Activated CD4-positive, alpha-beta T cell treated with anti-CD3 and anti-CD28 coated beads, Interleukin-2, amount 50 U/mL, for 4 hours (primary cell): ENCODE results near the gene NCK1.

Source experiments
- DNase-seq, 2 experiments: peaks; one replicate each; pipeline ENCODE4 v3.0.0-alpha.2; 2020

NCK1 gene

DNA sequence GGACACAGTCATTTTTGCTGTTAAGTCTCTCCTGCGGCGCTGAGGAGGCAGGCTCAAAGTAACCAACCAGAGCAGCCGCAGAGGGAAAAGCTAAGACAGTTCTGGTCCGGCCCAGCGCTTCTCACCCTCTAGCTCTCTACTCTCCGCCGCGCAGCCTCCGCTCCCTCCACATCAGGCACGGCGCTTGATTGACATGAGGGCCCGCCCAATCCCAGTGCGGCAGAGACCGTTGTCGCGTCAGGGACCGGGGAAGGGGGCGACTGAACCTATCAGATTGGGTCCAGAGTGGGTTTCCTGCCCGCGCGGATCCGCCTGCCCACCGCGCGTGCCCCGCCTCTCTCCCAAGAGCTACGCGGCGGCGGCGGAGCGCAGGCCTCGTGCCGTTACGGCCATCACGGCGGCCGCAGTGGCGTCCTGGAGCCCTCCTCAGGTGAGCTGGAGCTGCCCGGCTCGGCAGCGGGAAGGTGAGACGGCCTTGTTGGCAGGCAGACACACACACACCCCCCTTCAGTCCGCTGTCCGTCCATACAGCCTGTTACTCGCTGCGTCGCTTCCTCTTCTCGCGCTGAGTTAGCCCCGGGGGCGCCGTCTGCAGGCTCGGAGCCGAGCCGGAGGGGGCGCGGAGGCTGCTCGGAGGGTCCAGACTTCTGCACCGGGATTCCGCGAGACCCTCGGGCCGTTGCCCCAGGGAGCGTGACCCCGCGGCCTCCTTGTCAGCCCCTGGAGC is at the start of gene NCK1:
NCK1 (plus strand) TSS at position 319 of the 727 bp plus-strand sequence. CDS start 65,794 bp downstream, outside the sequence.
- peak; percentile 98 for DNase-seq

DNA sequence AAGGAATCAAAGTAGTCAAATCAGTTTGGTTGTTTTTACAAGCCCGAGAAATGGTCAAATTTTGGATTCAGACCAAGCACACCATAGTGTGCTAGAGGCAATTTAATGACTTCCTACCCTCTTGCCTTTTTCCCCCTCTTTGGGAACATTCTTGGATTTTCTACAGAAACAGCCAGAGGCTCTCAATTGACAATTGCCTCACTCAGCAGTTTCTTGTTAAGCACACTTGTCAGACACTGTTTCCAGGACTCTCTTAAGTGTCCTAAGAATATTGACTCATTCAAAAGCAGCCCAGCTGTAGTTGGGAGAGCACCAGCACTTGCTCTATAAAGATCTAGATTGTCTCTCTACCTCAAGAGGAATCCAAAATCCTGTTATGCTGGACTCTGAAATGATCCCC is 44.6 kb upstream of the NCK1 start:
- DNase-seq: no peak

DNA sequence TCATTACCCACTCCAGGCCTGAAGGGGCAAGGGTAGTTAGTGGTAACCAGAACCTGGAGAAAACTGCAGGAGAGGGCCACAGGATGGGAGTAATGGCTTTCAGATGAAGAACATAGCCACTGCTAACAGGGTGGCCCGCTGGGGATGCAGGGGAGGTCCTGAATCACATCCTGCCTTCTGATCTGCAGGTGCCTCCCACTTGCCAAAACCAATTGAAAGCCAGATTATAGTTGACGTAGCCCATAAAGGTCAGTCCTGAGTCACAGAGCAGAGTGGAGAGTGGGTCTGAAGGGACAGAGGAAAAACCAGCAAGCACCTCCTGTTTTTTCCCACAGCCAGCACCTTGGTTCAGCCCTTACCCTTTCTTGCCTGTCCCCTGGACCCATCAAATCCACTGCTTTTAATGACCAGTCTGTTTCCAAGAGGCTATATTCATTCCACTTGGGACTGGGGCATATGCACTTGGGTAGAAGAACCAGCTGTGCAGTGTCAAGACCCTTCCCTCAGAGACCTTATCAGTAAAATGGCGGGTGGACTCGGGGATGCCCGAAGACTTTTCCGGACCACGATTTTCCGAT is 43.7 kb upstream of the NCK1 start:
- DNase-seq: peak in 1 of 2 experiments; percentile 15

DNA sequence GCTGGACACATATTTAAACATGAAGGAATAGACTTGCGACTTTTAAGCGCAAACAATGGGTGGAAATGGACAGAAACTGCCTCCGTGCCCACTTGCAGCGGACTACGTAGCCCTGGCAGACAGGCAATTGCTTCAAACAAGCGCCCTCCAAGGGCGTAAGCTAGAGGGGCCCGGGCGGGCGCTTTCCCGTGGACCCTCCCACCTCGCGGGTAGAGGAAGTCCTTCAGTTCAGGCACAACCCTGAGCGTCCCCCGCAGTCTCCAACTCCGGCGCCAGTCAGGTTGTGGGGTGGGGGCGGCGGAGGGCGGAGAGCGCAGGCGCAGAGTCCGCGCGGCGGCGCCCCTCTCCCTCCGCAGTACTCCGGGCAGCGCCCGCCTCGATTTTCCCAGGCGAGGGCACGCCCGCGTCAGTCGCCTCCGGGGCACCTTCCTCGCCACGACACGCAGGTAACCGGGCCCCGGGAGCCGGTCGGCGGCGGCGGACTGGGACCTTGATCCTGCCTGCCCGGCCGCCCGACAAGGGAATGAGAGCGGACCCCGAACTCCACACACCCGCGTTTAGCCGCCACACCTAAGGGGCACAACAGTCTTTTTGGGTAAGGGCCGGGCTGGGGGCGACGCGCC is 43.1 kb upstream of the NCK1 start, which contains the start of gene SLC35G2:
SLC35G2 (plus strand) TSS at position 358 of the 623 bp plus-strand sequence. CDS start 35,335 bp downstream, outside the sequence.
- DNase-seq: peak in 1 of 2 experiments; percentile 5

DNA sequence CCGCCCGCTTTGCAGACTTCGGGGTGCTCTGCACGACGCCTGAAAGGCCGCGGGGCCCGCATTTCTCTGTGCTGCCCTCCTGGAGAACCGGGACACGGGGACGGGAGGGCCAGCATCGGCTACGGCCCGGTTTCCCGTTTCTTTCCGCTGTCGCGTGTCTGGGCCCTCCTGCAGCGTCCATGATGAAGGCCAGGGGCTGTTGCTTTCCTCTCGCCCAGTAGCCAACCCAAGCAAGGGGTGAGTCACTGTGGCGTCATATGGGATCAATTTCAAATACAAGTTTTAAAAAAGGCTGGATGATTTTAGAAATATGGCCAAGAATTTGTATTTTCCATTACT is 42.6 kb upstream of the NCK1 start:
- DNase-seq: peak in 1 of 2 experiments; percentile 9

DNA sequence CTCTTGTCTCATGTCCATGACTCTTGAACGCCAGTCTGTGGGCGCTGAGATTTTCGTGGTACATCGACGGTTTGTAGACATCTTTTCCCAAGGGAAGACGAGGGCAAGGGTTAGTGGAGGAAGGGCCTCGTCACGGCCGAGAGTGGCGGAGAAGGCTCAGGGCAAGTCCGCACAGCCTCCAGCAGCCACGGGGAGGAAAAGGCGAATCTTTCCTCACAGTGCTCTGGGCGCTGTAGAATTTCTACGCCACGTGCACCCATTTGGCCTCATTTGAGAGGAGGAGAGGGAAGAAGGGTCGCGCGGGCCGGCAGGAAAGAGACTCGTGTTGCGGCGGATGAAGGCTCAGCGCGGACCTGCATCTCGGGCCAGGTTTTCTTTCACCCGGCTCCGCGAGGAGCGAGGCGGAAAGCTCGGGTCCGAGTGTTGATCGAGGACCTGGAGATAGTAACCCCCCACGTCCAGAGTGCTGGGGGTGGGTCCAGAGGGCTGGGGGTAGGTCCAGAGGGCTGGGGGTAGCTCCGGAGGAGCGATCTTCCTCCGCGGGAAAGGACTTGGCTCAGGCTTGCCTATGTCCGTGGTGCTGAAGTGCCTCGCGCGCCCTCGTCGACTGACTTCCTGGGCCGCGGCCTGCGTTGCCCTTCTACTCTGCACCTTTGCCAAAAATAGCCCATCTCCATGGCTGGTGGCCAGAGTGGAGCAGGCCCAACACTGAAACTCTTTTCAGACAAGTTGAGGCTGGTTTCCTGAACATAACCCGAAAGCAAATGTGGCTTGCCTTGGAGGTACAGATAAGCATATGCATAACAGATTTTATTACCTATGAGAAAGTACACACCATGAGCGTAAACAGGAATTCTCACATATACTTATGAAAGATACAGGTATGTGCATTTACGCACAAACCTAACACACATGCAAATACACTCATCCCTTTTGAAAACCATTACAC is 42.0 kb upstream of the NCK1 start:
- peak in 1 of 2 experiments; percentile 7 for DNase-seq

DNA sequence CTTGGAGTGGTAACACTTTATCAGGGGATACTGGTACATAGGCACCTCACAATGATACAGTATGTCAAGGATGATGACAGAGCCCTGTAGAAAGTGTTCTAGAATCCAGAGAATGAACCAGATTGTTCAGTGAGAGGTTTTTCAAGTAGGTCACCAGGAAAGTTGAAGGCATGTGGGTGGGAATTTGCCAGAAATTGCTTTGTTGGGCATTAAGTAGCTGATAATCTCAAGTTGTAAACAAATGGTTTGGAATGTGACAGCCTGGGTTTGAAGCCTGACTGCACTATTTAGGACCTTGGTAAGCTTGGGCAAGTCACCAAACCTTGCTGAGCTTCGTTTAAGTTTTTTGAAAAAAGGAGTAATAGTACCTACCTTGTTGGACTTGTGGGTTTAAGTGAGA is 30.5 kb upstream of the NCK1 start:
- no peak for DNase-seq

DNA sequence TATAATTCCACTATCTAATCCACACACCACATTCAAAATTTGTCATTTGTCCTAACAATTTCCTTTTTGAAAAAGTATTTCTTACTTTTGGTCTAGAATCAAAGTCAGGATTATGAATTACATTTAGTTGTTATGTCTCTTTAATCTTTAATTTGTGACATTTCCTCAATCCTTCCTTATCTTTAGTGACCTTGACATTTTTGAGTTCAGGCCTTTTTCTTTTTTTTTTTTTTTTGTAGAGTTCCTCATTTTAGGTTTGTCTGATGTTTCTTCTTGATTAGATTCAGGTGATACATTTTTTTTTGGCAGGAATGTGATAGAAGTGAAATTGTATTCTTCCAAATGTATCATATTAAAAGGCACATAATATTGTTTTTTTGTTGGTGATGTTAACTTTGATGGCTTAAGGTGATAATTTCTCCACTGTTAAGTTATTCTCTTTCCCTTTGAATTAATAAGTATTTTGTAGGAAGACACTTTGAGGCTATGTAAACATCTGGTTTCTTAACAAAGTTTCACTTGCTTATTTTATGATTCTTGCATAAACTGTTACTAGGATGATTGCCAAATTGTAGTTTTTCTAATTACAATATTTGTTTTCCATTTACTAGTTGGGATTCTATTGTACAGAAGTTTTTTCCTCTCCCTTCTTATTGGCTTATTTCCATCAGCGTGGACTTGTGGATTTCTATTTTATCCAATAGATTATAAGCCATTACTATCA is 26.8 kb upstream of the NCK1 start:
- no peak for DNase-seq

DNA sequence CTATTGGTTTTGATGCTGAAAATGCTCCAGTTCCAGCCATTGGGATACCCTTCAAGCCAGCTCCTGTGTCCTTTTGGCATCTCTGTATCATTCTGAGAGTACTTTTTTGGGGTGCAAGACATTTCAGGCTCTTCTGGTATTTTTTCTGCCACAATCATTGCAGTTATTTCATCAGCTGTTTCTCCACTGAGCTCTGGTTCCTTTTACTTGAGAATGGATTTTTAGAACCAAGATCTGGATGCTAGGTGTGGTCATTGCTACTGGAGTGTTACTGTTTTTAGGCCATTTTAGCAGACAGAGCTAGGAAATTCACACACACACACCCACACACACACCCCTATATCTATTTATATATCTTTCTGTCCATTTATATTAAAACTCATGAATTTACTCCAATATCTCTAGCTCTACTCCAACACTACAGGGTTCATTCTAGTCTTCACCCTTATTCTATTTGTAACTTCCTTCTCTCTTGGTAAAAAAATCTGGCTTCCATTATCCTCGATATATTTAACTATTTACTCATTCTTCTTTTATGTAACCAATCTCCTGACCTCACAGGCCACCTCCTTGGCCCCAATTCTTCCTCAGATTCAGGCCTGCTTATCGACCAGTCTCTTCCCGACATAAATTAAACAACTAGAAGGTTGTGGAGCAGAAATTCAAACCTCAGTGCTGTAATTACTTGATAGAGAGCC is 26.0 kb upstream of the NCK1 start:
- DNase-seq: no peak

DNA sequence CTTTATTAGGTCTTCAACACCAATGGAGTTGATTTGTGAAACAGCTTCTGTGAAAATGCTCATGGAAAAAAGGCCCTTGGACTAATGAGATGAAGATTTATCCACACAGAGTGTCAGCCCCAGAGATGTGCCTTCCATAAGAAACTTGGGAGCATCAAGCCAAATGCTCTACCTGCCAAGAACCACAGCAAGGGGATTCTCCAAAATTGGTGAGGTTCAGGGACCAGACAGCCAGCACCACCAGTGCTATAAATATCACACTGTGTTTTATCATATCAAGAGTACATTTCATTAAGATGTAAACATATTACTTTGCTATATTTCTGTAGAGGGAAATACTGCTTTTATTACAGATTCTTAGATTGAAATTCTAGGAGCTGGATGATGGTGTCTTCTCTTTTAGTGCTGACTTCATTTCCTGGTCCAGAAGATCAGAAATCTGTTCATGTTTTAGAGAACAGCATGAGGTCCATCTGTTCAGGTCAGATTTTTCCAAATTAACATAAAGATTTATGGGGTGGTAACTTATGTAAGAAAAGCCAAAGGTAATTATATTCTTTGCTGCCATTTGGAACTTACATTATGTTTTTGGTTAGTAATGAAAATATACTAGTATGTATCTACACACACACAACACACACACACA is 25.4 kb upstream of the NCK1 start:
- no peak for DNase-seq

DNA sequence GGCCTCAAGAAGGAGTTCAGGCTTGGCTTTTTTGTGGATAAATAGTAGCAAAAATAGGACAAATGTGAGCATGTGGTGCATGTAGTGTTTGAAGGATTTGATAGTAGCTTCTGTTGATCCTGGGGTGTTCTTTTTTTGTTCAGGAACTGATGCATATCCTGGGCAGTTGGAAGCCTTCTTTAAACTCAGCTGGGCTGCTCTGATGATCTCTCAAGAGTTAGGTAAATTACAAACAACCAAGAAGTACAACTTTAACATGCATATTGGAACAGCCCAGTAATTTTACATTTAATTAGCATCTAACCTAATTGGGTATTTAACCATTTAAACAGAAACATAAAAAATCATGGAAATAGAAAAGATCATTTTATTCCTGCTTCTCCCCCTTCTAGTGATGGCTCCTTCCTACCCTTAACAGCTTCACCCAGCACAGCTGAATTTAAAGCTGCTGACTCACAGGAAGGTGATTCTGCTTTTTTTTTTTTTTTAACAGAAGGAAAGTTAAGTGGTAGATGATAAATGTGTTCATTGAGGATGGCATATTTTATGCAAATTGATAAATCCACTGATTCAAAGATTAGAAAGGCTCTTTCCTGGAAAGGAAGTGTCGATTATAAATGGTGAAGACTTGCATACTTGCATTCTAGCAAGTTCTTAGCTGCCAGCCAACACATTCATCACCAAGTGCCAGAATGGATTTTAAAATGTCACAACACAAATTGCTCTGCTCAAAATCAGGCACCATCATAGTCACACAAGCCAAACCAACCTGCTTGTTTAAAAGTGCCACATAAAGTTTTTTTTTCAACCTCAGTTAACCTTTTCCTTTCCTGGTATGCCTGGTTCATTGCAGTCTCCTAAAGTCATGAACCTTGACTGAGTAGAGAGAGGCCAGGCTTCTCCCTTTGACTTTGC is 23.1 kb upstream of the NCK1 start:
- DNase-seq: no peak

DNA sequence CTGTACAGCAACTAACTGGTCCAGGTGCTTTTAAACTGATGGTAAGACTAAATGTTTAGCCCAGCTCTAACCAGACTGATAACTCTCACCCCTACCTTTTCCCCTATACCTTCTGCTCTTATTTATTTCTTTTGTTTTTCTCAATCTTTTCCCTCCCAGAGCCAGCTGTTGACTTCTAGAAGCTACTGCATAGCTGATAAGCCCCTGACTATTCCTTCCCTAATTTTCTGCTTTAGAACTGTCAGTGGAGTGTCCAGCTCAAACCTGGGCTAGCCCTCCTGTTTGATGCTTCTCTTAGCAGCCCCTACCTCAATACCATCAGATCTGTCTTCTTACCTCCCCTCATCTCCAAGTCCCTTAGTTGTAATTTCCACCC is 22.5 kb upstream of the NCK1 start:
- no peak for DNase-seq

DNA sequence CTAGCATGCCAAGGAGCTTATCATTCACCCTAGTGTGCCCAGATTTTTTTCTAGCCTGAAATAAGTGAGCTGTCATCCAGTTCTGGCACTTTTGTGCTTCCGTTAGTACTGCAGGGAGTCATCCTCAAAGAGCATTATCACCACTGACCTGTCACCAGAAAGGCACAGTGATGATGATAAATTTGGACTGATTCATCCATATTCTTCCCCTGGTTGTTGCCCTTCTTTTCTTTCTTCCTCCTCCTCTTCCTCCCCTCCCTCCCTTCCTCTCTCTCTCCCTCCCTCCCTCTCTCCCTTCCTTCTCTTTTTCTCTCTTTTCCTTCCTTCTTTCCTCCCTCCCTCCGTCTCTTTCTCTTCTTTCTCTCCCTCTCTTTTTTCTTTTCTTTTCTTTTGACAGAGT is 21.8 kb upstream of the NCK1 start:
- no peak for DNase-seq

DNA sequence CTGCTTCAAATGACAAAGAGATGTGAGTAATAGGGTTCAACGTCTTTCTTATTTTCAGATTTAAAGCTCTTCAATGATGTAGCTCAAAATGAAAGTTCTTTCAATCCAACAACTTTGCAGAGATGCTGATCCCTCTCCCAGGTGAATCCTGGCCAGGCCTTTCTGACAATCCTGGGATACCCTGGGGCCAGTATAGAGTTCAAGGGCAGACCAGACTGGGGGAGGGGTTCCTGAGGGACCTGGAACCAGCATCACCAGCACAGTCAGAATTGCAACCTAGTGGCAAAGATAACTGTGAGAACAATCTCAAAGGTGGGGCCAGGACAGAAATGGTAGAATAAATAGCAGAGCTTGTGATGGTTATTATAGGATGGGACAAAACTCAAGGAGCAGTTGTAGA is 19.7 kb upstream of the NCK1 start:
- no peak for DNase-seq

DNA sequence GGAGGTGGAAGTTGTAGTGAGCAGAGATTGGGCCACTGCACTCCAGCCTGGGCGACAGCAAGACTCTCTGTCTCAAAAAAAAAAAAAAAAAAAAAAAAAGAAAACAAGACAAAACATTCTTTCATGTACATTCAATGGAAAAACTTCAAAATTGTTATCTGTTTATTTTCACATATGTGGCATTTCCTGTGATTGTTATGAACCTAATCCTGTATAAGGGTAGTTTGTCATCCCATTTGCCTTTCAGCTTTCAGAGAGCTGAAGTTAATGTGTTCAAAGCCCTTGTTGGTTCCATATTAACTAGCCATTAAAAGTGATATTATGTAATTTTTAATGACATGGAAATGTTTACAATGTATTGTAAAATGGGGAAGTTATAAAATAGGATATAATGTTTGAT is 17.3 kb upstream of the NCK1 start:
- no peak for DNase-seq

DNA sequence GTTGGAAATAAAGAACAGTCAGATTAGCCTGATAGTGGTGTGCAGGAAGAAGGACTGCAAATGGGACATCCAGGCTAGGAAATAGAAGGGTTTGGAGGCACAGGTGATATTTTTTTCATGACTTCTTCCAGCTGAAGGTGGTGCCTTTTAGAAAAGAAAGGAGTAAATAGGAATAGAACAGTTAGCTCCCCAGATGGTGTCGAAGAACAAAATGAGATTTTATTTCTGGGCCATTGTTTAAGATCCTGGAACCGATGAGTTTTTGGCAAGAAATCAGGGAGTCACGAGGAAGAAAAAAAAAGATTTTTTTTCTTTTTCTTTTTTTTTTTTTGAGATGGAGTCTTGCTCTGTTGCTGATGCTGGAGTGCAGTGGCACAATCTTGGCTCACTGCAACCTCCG is 9.8 kb upstream of the NCK1 start:
- no peak for DNase-seq

DNA sequence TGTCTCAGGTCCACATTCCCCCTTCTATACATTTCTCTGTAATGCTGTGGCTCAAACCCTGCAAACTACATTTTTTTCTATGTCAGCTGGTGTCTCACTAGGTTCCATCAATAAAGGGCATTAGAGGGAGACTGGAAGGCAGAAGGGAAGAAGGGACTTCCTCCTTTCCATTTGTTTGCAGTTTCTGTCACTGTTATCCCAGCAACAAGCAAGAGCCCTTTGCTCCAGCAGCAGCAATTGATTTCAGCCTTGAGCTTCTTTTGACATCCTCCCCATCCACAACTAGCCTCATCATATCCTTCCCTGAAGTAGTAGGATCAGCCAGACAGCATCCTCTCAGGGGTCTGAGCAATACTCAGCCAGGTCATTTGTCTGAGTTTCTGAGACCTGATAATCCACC is 5.3 kb upstream of the NCK1 start:
- no peak for DNase-seq

DNA sequence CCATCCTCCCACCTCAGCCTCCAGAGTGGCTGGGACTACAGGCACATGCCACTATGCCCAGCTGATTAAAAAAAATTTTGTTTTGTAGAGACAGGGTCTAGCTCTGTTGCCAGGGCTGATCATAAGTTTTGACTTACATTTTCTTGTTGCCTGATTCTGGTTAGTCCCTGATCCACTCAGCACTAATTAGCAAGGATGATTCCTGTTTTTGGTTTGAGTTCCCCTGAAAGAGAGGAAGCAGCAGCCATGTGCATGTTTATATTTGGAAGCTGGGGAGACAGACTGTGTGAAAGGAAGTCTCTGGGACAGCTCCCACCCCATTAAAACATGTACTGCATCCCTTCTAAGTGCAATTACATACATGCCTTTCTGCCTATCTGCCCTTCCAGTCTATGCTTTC is 3.6 kb upstream of the NCK1 start:
- no peak for DNase-seq

DNA sequence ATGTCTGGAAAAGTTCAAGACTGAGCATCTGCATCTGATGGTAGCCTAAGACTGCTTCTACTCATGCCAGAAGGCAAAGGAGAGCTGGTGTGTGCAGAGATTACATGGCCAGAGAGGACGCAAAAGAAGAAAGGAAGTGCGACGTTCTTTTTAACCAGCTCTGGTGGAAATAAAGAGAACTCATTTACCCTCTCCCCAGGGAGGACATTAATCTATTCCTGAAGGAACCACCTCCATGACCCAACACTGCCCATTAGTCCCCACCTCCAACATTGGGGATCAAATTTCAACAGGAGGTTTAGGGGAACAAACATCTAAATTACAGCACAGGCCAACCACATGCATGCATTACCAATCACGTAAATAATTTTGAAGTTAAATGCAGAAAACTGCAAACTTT is 1.5 kb upstream of the NCK1 start:
- no peak for DNase-seq

DNA sequence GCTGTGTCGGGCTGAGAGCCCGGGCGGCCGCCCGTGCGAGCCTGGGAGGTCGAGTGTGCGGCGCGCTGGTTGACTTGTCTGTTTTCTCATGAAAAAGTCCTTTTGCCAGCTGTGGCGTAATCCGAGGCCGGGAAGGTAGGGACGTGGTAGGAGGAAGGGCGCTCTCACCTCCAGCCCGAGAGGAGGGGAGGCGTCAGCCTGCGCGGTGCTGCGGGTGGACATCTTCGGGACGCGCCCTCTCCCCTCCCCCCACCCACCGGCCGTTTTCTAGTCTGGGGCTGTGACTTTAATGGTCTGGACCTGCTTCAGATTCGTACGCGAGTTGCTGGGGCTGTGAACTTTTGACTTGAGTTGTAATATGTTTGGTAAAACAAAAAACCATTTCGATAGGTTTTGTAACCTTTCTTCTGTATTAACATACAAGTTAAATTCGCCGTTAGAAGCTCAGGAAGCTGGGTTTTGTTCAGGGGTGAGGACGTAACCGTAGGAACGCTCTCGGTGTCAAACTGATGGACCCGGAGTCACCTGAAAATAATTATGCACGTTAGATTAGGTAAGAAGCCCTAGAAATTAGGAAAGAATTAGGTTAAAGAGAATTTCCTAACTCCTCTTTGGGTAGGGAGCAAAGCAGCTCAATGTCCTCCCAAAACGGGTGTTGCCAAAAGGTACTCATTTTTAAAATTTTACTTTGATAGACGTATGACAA is 762 bp downstream of the NCK1 start:
- peak in 1 of 2 experiments; percentile 18 for DNase-seq
